ENCODE results near the gene RTTN. TPM values are rescaled to one million over a fixed set of nuclear protein-coding genes. Genes with fewer than 3 reads are reported as not detected.

The RTTN gene
- total and polyA plus RNA-seq, 2 of the 4 experiments (the other 2 are of a cell fraction): 5.8 to 19.9 TPM

DNA sequence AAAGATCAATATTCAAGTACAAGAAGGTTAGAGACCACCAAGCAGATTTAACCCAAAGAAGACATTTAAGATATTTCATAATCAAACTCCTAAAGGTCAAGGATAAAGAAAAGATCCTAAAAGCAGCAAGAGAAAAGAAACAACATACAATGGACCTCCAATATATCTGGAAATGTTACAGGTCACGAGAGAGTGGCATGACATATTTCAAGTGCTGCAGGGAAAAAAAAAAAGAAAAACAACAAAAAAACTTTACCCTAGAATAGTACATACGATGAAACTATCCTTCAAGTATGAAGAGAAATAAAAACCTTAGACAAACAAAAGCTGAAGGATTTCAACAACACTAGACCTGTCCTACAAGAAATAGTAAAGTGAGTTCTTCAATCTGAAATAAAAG lies 166.3 kb downstream of the RTTN start:
- POLR2A ChIA-PET (ENCODE audit: unreplicated experiment): no interaction called here
- dilution Hi-C loops (cut with HindIII; ENCODE audit: low sequenced_read_pairs, unreplicated experiment): no loop called here
- Histone ChIP-seq H4K20me1 (ENCODE audit: insufficient read depth, low read length) (no peaks in the 10 kb centered on the region), H4K8ac (ENCODE audit: low read depth in 2 of 2, low read length in 2 of 2) (no peak overlapping the region), H2BK15ac (ENCODE audit: low read depth, low read length) (no peak overlapping the region), H2BK120ac (ENCODE audit: low read depth, low read length) (no peak overlapping the region), H3K36me3 (ENCODE audit: control insufficient read depth, insufficient read depth, low read length) (no peaks in the 10 kb centered on the region; the same call in 1 of the 2 replicates), H3K56ac (ENCODE audit: extremely low read depth, insufficient read depth, low read length) (no peak overlapping the region), H3K9me1 (ENCODE audit: insufficient read depth, low read length) (no peaks in the 10 kb centered on the region), H3K4me2 (ENCODE audit: low read depth, low read length) (no peak overlapping the region), H2AK5ac (ENCODE audit: low read depth, low read length) (no peak overlapping the region), H3K27ac (ENCODE audit: insufficient read depth, low read length) (no peak overlapping the region), H3K4me1 (ENCODE audit: control insufficient read depth, insufficient read depth, low read length) (no peaks in the 10 kb centered on the region; the same call in 1 of the 2 replicates), H3K9me3 (ENCODE audit: control insufficient read depth, insufficient read depth, low read length) (no peaks in the 10 kb centered on the region), H4K5ac (ENCODE audit: low read depth, low read length) (no peak overlapping the region), H3K23ac (ENCODE audit: low read depth, low read length) (no peak overlapping the region), H3K79me1 (ENCODE audit: low read depth in 1 of 2, low read length in 2 of 2) (peaks cover 0 to 3% of the 10 kb centered on the region in 2 experiments; a peak in 1 of 4 replicates), H2AFZ (replicated peaks; ENCODE audit: low read length, poor library complexity) (no peak overlapping the region), H3K18ac (ENCODE audit: low read depth, low read length) (no peak overlapping the region), H2AK9ac (replicated peaks; ENCODE audit: low read depth, low read length, poor library complexity) (no peak overlapping the region), H3K9ac (ENCODE audit: low read depth, low read length) (no peak overlapping the region), H3K4me3 (ENCODE audit: insufficient read depth, low read depth, low read length) (no peak overlapping the region), H3K27me3 (ENCODE audit: control insufficient read depth, insufficient read depth, low read length) (no peaks in the 10 kb centered on the region), H3K14ac (replicated peaks; ENCODE audit: low read depth, low read length) (no peak overlapping the region), H3K4ac (ENCODE audit: low read depth, low read length) (no peak overlapping the region), H4K91ac (ENCODE audit: insufficient read depth, low read depth, low read length) (no peak overlapping the region), H2BK20ac (ENCODE audit: low read depth, low read length) (no peak overlapping the region), H2BK5ac (ENCODE audit: low read depth, low read length, poor library complexity, severe bottlenecking) (no peak overlapping the region)
- BruUV-seq (replicated peaks): no TSS peak
- ATAC-seq (ENCODE audit: low read depth): no peak
- CTCF ChIA-PET: no interaction called here
- no peak for DNase-seq
- no CpG with 5 or more reads among the region's 2 CpGs for WGBS, 2 experiments (ENCODE audit: extremely low coverage in 2 of 2, insufficient read length in 1 of 2)
- intact Hi-C loops (cut with micrococcal nuclease): no loop called here
- in situ Hi-C loops (cut with MboI; ENCODE audit: low sequenced_read_pairs): no loop called here
- TF ChIP-seq FOS (IDR thresholded peaks at IDR 0.05; ENCODE audit: low read depth, low read length): no peak
- TF ChIP-seq, protein P1, sequence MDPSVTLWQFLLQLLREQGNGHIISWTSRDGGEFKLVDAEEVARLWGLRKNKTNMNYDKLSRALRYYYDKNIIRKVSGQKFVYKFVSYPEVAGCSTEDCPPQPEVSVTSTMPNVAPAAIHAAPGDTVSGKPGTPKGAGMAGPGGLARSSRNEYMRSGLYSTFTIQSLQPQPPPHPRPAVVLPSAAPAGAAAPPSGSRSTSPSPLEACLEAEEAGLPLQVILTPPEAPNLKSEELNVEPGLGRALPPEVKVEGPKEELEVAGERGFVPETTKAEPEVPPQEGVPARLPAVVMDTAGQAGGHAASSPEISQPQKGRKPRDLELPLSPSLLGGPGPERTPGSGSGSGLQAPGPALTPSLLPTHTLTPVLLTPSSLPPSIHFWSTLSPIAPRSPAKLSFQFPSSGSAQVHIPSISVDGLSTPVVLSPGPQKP (IDR thresholded peaks at IDR 0.05; ENCODE audit: borderline replicate concordance, low read depth, low read length): no peak
- no peak for TF ChIP-seq RCOR1 (IDR thresholded peaks at IDR 0.05; ENCODE audit: insufficient replicate concordance, low read length)
- TF ChIP-seq, protein P2, sequence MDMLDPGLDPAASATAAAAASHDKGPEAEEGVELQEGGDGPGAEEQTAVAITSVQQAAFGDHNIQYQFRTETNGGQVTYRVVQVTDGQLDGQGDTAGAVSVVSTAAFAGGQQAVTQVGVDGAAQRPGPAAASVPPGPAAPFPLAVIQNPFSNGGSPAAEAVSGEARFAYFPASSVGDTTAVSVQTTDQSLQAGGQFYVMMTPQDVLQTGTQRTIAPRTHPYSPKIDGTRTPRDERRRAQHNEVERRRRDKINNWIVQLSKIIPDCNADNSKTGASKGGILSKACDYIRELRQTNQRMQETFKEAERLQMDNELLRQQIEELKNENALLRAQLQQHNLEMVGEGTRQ (IDR thresholded peaks at IDR 0.05; ENCODE audit: low read depth, low read length): no peak
- no peak for TF ChIP-seq MXI1 (IDR thresholded peaks at IDR 0.05; ENCODE audit: borderline replicate concordance, low read depth, low read length)
- no peak for TF ChIP-seq RFX5 (IDR thresholded peaks at IDR 0.05; ENCODE audit: low read depth, low read length)
- no peak for TF ChIP-seq CEBPB (IDR thresholded peaks at IDR 0.05; ENCODE audit: low read depth, low read length)
- no peak for TF ChIP-seq MAZ (IDR thresholded peaks at IDR 0.05; ENCODE audit: borderline replicate concordance, low read depth, low read length)
- no peak for TF ChIP-seq CHD1 (IDR thresholded peaks at IDR 0.05; ENCODE audit: low read depth, low read length)
- TF ChIP-seq RAD21 (IDR thresholded peaks at IDR 0.05; ENCODE audit: low read length): no peak
- no peak for TF ChIP-seq MAFK (IDR thresholded peaks at IDR 0.05; ENCODE audit: low read depth, low read length)
